Ishikawa (cell line): ENCODE results near the gene GRIK4.

Experiments
- CEBPB ChIP-seq: IDR thresholded peaks from 2 replicates; pipeline ENCODE4 v1.6.1; 2012
- EP300 ChIP-seq: IDR thresholded peaks from 2 replicates; pipeline ENCODE4 v1.6.1; 2012; ENCODE audit warnings: borderline replicate concordance
- RAD21 ChIP-seq: IDR thresholded peaks from 2 replicates; pipeline ENCODE4 v1.6.1; 2012; ENCODE audit warnings: low read depth

DNA sequence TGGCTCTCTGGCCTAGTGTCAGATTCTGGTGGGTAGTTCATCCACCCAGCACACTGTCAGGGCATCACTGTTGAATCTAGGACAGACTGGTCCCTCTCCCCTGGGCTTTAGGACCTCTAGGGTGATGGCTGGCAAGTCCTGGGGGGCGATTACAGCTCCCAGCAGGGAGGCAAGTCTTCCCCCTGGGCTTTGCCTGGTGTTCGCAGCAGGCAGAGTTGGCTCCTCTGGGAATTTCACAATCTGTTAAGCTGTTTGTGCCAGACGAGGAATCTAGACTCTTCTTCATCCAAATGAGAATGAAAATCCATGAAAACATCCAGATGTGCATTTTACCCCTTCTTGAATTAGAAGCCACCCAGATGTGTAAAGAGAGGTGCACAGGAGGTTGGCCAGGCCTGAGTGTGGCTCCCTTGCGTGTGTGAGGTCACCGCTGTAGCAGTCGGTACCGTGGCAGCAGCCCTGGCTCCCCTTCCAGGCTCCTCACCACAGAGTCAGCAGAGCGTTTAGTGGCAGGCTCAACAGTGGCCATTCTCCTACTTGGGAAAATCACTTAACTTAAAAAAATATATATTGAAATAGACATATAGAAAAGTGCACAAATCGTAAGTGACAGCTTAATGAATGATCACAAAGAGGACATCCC lies 412.4 kb downstream of the GRIK4 start:
- TF ChIP-seq CEBPB: no peak
- TF ChIP-seq EP300: no peak
- no peak for TF ChIP-seq RAD21
